Kidney (tissue), 14 donors: ENCODE measurements around the gene GLIS1. TPM values are rescaled to one million over a fixed set of nuclear protein-coding genes. Genes with fewer than 3 reads are reported as not detected.

Experiments
- DNase-seq, 5 donors: peaks; one replicate each; pipeline ENCODE4 v3.0.0-alpha.2; 2013 to 2020
- FAIRE-seq: peaks from 2 replicates; lab custom pipeline; 2012; peaks lifted over from hg19 to GRCh38; lab: Jason Lieb, UNC
- H3K27ac ChIP-seq, 2 donors: one replicate each; pipeline ENCODE4 v1.7.0; 2013; ENCODE audit warnings: low read depth in 2 of 2, low read length in 2 of 2, inconsistent platforms in 1 of 2
- H3K27me3 ChIP-seq: one replicate; pipeline ENCODE4 v1.7.1; 2013; ENCODE audit warnings: low read length, inconsistent platforms; ENCODE audit not compliant: control insufficient read depth, insufficient read depth
- H3K36me3 ChIP-seq, 3 donors: one replicate each; pipeline versions ENCODE4 v1.7.0 to v1.7.1; 2013; ENCODE audit warnings: low read length in 3 of 3, control low read depth in 1 of 3, inconsistent platforms in 1 of 3; ENCODE audit not compliant: insufficient read depth in 3 of 3, control insufficient read depth in 2 of 3
- H3K4me1 ChIP-seq, 3 donors: one replicate each; pipeline versions ENCODE4 v1.7.0 to v1.7.1; 2013; ENCODE audit warnings: low read length in 3 of 3, inconsistent platforms in 1 of 3, low read depth in 1 of 3; ENCODE audit not compliant: control insufficient read depth in 2 of 3, insufficient read depth in 2 of 3
- H3K4me3 ChIP-seq, 3 donors: one replicate each; pipeline versions ENCODE4 v1.7.0 to v1.8.1; 2013; ENCODE audit warnings: low read length in 3 of 3, control low read depth in 1 of 3, inconsistent platforms in 1 of 3
- H3K9ac ChIP-seq, 3 donors: one replicate each; pipeline versions ENCODE4 v1.7.0 to v1.7.1; 2013; ENCODE audit warnings: low read length in 3 of 3, control low read depth in 1 of 3, inconsistent platforms in 1 of 3
- H3K9me3 ChIP-seq, 3 donors: one replicate each; pipeline versions ENCODE4 v1.7.0 to v1.7.1; 2013; ENCODE audit warnings: low read length in 3 of 3, control low read depth in 1 of 3, inconsistent platforms in 1 of 3; ENCODE audit not compliant: control insufficient read depth in 2 of 3, insufficient read depth in 1 of 3
- CTCF ChIP-seq: IDR thresholded peaks from 3 replicates; pipeline ENCODE4 v1.5.1; 2012; ENCODE audit warnings: mild to moderate bottlenecking, moderate library complexity, borderline replicate concordance; ENCODE audit not compliant: insufficient read depth; ENCODE audit errors: extremely low read depth
- intact Hi-C: fragments of 100-400 bp; cut with DNase I; formaldehyde crosslinking; loops from one replicate; pipeline ENCODE4 v1.11.1; 2022
- polyA plus RNA-seq: library from polyadenylated mRNA; stranded (reverse); fragments of 350-450 nt; fragmentation: Illumina TruSeq; extraction: RNeasy Lipid Tissue Mini Kit (QIAGEN cat#74804); gene quantifications from one replicate; pipeline ENCODE4 v1.2.3, GENCODE V29; 2014; ENCODE audit warnings: low read depth, low replicate concordance; ENCODE audit not compliant: insufficient read depth
- total RNA-seq: library from RNA; stranded (reverse); fragmentation: NEBNext Ultra II Directional; extraction: Animal tissue kit (Norgen Biotek cat#: 25700); gene quantifications from one replicate; pipeline ENCODE4 v1.2.1, GENCODE V29; 2021
- donor health status: control.
- donor health status: control.
- donor health status: control.
- donor health status: control.
- donor health status: control.
- donor health status: DM: yes; HTN: yes; CAD: no.
- donor health status: Normal renal cell carcinoma (clear cell type).

GLIS1 gene
- total and polyA plus RNA-seq, 2 donors from 2014 or later, result 3.3 to 3.7 TPM

DNA sequence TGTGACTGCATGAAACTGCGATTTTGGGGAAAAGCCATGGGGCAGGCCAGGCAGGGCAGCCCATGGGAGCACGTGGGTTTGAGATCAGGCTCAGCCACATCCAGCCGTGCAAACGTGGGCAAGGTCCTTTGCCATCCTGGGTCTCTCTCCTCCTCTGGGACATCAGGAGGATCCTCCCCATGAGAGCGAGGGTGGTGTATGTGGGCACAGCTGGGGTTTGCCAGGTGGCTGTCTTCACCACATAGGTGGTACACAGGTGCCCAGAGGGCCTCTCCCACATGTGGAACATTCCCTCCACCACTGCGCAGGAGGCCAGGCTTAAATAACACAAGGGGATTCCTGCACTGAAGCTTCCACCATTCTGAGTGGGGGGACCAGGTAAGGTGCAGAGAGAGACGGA is 143.1 kb downstream of the GLIS1 start:
- Histone ChIP-seq H3K36me3 (no peaks in the 10 kb centered on the region), H3K9ac (no peak overlapping the region), H3K27ac (no peak overlapping the region), H3K27me3 (no peaks in the 10 kb centered on the region), H3K9me3 (no peaks in the 10 kb centered on the region), H3K4me3 (no peak overlapping the region), H3K4me1 (peaks cover 0 to 5% (median 0%) of the 10 kb centered on the region in 3 donors)
- no peak for TF ChIP-seq CTCF
- no peak for FAIRE-seq
- DNase-seq, result no peak
- intact Hi-C loops, result no loop called here

- H3K36me3 ChIP-seq, result no peaks in the 10 kb centered on the region
- DNase-seq, result peak in 1 of 5 donors; percentile 60
- intact Hi-C loops, result no loop called here
- no peak overlapping the region for H3K9ac ChIP-seq
- FAIRE-seq, result no peak
- no peaks in the 10 kb centered on the region for H3K27me3 ChIP-seq
- H3K4me3 ChIP-seq, result no peak overlapping the region
- H3K4me1 ChIP-seq, result peaks cover 0 to 9% (median 5%) of the 10 kb centered on the region in 3 donors
- no peak overlapping the region for H3K27ac ChIP-seq
- no peak for TF ChIP-seq CTCF
- H3K9me3 ChIP-seq, result no peaks in the 10 kb centered on the region
These were observed 144.4 kb downstream of the GLIS1 start for GRCh38 chr1:53594391-53595180.

DNA sequence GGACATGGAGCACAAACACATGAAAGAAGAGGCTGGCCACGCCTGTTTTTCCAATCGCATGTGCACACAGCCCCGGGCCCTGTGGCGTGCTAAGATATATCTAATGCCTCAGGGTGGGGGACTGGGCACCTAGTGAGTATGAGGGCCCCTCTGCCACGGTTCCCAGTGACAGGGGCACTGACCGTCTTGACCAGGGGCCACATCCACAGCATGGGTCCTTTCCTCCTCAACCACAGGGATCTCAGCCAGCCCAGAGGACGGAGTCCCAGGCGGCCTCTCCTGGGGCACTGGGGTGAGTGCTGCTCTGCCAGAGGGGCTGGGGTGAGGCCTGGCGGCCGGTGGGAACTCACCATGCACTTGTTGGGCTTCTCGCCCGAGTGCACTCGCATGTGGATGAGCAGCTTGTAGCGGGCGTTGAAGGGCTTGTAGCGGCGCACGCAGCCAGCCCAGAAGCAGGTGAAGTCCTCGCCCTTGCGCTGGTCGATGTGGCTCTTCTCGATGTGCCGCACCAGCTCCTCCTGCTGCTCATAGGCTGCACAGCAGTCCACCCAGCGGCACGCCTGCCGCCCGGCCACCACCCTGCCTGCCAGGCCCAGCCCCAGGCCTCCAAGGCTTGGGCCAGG is 145.1 kb downstream of the GLIS1 start:
- FAIRE-seq (no peak), DNase-seq (peak in 4 of 5 donors; percentile 70 to 83 (median 76))
- TF ChIP-seq CTCF, result peak; percentile 22
- Histone ChIP-seq H3K9me3 (no peaks in the 10 kb centered on the region), H3K4me1 (peaks cover 0 to 9% (median 5%) of the 10 kb centered on the region in 3 donors), H3K27me3 (no peaks in the 10 kb centered on the region), H3K4me3 (no peak overlapping the region), H3K9ac (no peak overlapping the region), H3K36me3 (no peaks in the 10 kb centered on the region), H3K27ac (no peak overlapping the region)
- intact Hi-C loops, result no loop called here
